Astrocyte (in vitro differentiated cells and primary cell): ENCODE results near the gene FOXP2. TPM values are rescaled to one million over a fixed set of nuclear protein-coding genes. Genes with fewer than 3 reads are reported as not detected.
"Not testable (repeated sequence)": the region's sequence is repeated elsewhere in the genome, so short reads cannot be mapped to it uniquely, and the experiment has no call there.

ENCODE experiments used
- DNase-seq: peaks from one replicate; pipeline ENCODE4 v3.0.0-alpha.2; 2010; ENCODE audit warnings: low read depth
- FAIRE-seq: peaks from 2 replicates; lab custom pipeline; 2011; peaks lifted over from hg19 to GRCh38; lab: Jason Lieb, UNC
- H2AFZ ChIP-seq: 2 replicates; pipeline ENCODE4 v1.6.0; 2012; ENCODE audit warnings: low read depth, low read length, inconsistent platforms
- H3K27ac ChIP-seq: 2 replicates; pipeline ENCODE4 v1.5.1; 2011; ENCODE audit warnings: low read depth, low read length, inconsistent platforms
- H3K27me3 ChIP-seq: 2 replicates; pipeline ENCODE4 v1.6.0; 2011; ENCODE audit warnings: low read length, inconsistent platforms; ENCODE audit not compliant: insufficient read depth
- H3K36me3 ChIP-seq: 2 replicates; pipeline ENCODE4 v1.5.1; 2011; ENCODE audit warnings: low read length, inconsistent platforms; ENCODE audit not compliant: insufficient read depth
- H3K4me1 ChIP-seq: 2 replicates; pipeline ENCODE4 v1.5.1; 2011; ENCODE audit warnings: low read length, inconsistent platforms; ENCODE audit not compliant: insufficient read depth
- H3K4me2 ChIP-seq: 2 replicates; pipeline ENCODE4 v1.6.0; 2012; ENCODE audit warnings: low read length, inconsistent platforms
- H3K4me3 ChIP-seq: 2 replicates; pipeline ENCODE4 v1.5.1; 2011; ENCODE audit warnings: low read depth, mild to moderate bottlenecking, low read length, inconsistent platforms; ENCODE audit not compliant: insufficient read depth
- H3K79me2 ChIP-seq: 2 replicates; pipeline ENCODE4 v1.6.0; 2012; ENCODE audit warnings: mild to moderate bottlenecking, low read length, inconsistent platforms; ENCODE audit not compliant: insufficient read depth
- H3K9ac ChIP-seq: 2 replicates; pipeline ENCODE4 v1.6.0; 2012; ENCODE audit warnings: mild to moderate bottlenecking, low read length, inconsistent platforms
- H3K9me3 ChIP-seq: 2 replicates; pipeline ENCODE4 v1.5.1; 2012; ENCODE audit warnings: low read depth, mild to moderate bottlenecking, low read length, inconsistent platforms; ENCODE audit not compliant: insufficient read depth
- H4K20me1 ChIP-seq: 2 replicates; pipeline ENCODE4 v1.6.0; 2012; ENCODE audit warnings: low read length, inconsistent platforms; ENCODE audit not compliant: insufficient read depth
- H3K27ac Mint-ChIP-seq: one replicate; pipeline ENCODE4 v1.8.0; 2021; ENCODE audit warnings: mild to moderate bottlenecking, mixed read lengths; ENCODE audit not compliant: unreplicated experiment
- H3K27me3 Mint-ChIP-seq: one replicate; pipeline ENCODE4 v1.8.0; 2021; ENCODE audit warnings: low read depth, mixed read lengths; ENCODE audit not compliant: unreplicated experiment
- H3K36me3 Mint-ChIP-seq: one replicate; pipeline ENCODE4 v1.8.0; 2021; ENCODE audit warnings: low read depth, mixed read lengths; ENCODE audit not compliant: unreplicated experiment
- H3K4me1 Mint-ChIP-seq: one replicate; pipeline ENCODE4 v1.8.0; 2021; ENCODE audit warnings: low read depth, mixed read lengths; ENCODE audit not compliant: unreplicated experiment
- H3K4me3 Mint-ChIP-seq: one replicate; pipeline ENCODE4 v1.8.0; 2021; ENCODE audit warnings: mild to moderate bottlenecking, moderate library complexity, mixed read lengths; ENCODE audit not compliant: unreplicated experiment
- H3K9me3 Mint-ChIP-seq: one replicate; pipeline ENCODE4 v1.8.0; 2021; ENCODE audit warnings: mild to moderate bottlenecking, mixed read lengths; ENCODE audit not compliant: unreplicated experiment
- EZH2 ChIP-seq: IDR thresholded peaks from 2 replicates; pipeline ENCODE4 v1.6.1; 2012; ENCODE audit warnings: mild to moderate bottlenecking, low read length, inconsistent platforms; ENCODE audit not compliant: insufficient read depth
- total RNA-seq: library from RNA; stranded (reverse); gene quantifications from 2 replicates; pipeline ENCODE4 v1.2.1, GENCODE V29; 2021
- TF ChIP-seq, protein P1 (sequence below): IDR thresholded peaks from 2 replicates; pipeline ENCODE4 v1.5.1; 2011; ENCODE audit warnings: low read depth, mild to moderate bottlenecking, inconsistent platforms, low read length, moderate library complexity; ENCODE audit not compliant: insufficient read depth

The FOXP2 gene
- total RNA-seq, 1 donor from 2014 or later = 3.4 TPM

DNA sequence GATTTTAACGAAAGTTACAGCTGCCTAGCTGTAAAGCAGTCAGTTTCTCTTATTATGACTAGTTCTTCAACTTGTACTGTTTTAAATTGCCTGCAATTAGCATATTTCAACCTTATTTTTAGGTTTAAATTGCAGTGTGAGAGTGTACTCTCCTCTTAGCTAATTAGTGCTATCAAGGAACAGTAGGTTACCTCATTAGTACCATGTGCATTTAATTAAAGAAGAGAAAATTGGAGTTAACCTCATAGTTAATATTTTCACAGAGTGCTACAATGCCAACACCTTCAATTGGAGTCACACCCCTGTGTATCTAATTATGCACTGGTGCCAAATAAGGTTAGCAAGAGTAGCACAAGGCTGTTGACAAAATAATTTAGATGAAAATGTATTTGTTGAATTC is 154.6 kb downstream of the FOXP2 start:
- Mint-ChIP-seq H3K9me3 (no peaks in the 10 kb centered on the region), H3K36me3 (no peaks in the 10 kb centered on the region), H3K4me1 (no peaks in the 10 kb centered on the region), H3K27me3 (no peaks in the 10 kb centered on the region), H3K4me3 (no peak overlapping the region), H3K27ac (no peak overlapping the region)
- H4K20me1 ChIP-seq = no peaks in the 10 kb centered on the region
- H3K9ac ChIP-seq = no peak overlapping the region
- H3K4me3 ChIP-seq = no peak overlapping the region
- H3K36me3 ChIP-seq = no peaks in the 10 kb centered on the region
- FAIRE-seq = no peak
- H3K27ac ChIP-seq = no peak overlapping the region
- no peaks in the 10 kb centered on the region for H3K79me2 ChIP-seq
- H2AFZ ChIP-seq = no peak overlapping the region
- no peak overlapping the region for H3K4me2 ChIP-seq
- DNase-seq = no peak
- no peaks in the 10 kb centered on the region for H3K4me1 ChIP-seq
- TF ChIP-seq, protein P1, sequence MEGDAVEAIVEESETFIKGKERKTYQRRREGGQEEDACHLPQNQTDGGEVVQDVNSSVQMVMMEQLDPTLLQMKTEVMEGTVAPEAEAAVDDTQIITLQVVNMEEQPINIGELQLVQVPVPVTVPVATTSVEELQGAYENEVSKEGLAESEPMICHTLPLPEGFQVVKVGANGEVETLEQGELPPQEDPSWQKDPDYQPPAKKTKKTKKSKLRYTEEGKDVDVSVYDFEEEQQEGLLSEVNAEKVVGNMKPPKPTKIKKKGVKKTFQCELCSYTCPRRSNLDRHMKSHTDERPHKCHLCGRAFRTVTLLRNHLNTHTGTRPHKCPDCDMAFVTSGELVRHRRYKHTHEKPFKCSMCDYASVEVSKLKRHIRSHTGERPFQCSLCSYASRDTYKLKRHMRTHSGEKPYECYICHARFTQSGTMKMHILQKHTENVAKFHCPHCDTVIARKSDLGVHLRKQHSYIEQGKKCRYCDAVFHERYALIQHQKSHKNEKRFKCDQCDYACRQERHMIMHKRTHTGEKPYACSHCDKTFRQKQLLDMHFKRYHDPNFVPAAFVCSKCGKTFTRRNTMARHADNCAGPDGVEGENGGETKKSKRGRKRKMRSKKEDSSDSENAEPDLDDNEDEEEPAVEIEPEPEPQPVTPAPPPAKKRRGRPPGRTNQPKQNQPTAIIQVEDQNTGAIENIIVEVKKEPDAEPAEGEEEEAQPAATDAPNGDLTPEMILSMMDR = no peak
- no peak for TF ChIP-seq EZH2
- no peaks in the 10 kb centered on the region for H3K9me3 ChIP-seq
- H3K27me3 ChIP-seq = no peaks in the 10 kb centered on the region

DNA sequence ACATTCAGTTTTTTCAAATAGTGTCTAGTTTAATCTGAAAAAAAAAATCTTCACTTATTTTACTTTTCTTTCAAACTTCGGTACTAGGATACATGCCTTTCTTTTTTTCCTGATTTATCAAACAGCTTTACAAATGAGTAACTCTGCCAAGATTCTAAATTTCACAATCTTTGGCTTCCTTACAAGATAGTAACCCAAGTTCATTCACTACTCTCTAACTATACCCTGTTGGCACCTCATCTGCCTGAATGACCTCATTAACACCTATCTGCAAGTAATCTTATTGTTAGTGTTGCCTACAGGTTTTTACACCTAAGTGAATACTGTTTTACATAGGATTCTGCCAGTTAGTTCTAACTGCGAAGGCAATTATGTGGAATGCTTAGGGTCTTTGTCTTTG is 159.8 kb downstream of the FOXP2 start:
- DNase-seq = peak; percentile 17
- Histone ChIP-seq H4K20me1 (no peaks in the 10 kb centered on the region), H3K79me2 (no peaks in the 10 kb centered on the region), H3K9me3 (no peaks in the 10 kb centered on the region), H3K36me3 (no peaks in the 10 kb centered on the region), H3K4me3 (no peak overlapping the region), H3K4me2 (no peak overlapping the region), H3K9ac (no peak overlapping the region), H2AFZ (no peak overlapping the region), H3K4me1 (no peaks in the 10 kb centered on the region), H3K27me3 (no peaks in the 10 kb centered on the region), H3K27ac (no peak overlapping the region)
- Mint-ChIP-seq H3K27ac (no peak overlapping the region), H3K9me3 (no peaks in the 10 kb centered on the region), H3K36me3 (no peaks in the 10 kb centered on the region), H3K4me3 (no peak overlapping the region), H3K4me1 (no peaks in the 10 kb centered on the region), H3K27me3 (no peaks in the 10 kb centered on the region)
- no peak for TF ChIP-seq EZH2
- TF ChIP-seq, protein P1 = no peak
- no peak for FAIRE-seq

DNA sequence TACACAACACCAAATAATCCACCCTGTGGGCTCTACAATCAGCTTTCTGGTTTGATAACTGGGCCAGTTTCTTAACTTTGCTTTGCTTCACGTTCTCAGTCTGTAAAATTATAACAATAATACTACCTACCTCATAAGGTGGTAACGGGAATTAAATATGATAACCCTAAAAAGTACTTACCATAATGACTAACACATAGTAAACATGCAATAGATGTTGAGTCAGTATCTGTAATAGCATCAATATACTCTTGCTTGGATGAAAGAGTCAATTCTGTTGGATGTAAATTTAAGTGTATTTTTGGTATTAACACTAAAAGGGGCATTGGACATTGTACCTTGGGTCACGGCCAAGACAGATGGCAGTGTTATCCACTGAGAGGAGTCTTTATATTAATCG is 160.5 kb downstream of the FOXP2 start:
- Histone ChIP-seq H2AFZ (no peak overlapping the region), H3K27ac (no peak overlapping the region), H3K4me1 (no peaks in the 10 kb centered on the region), H3K36me3 (no peaks in the 10 kb centered on the region), H3K4me3 (no peak overlapping the region), H3K79me2 (no peaks in the 10 kb centered on the region), H3K4me2 (no peak overlapping the region), H3K9ac (no peak overlapping the region), H4K20me1 (no peaks in the 10 kb centered on the region), H3K9me3 (no peaks in the 10 kb centered on the region), H3K27me3 (no peaks in the 10 kb centered on the region)
- Mint-ChIP-seq H3K4me3 (no peak overlapping the region), H3K36me3 (no peaks in the 10 kb centered on the region), H3K9me3 (no peaks in the 10 kb centered on the region), H3K27ac (no peak overlapping the region), H3K27me3 (no peaks in the 10 kb centered on the region), H3K4me1 (no peaks in the 10 kb centered on the region)
- FAIRE-seq = no peak
- TF ChIP-seq, protein P1 = no peak
- TF ChIP-seq EZH2 = no peak
- no peak for DNase-seq

DNA sequence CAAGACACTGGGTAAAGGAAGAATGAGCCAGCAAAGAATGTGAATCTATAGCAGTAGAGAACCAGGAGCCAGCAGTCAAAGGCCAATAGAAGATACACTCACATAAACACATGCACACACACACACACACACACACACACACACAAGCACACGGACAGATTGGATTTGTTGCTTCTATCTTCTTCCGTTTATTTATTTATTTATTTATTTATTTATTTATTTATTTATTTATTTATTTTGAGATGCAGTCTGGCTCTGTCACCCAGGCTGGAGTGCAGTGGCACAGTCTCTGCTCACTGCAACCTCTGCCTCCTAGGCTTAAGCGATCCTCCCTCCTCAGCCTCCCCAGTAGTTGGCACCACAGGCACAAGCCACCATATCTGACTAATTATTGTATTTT is 166.3 kb downstream of the FOXP2 start:
- not testable (repeated sequence) for H3K27ac ChIP-seq, H3K79me2 ChIP-seq, H3K27me3 Mint-ChIP-seq, H3K4me3 ChIP-seq, DNase-seq, H3K4me2 ChIP-seq, H3K4me3 Mint-ChIP-seq, H3K9me3 ChIP-seq, H3K27me3 ChIP-seq, H3K9me3 Mint-ChIP-seq, H3K27ac Mint-ChIP-seq, H3K36me3 Mint-ChIP-seq, H3K4me1 Mint-ChIP-seq, H3K4me1 ChIP-seq, H4K20me1 ChIP-seq, FAIRE-seq, H3K36me3 ChIP-seq, H3K9ac ChIP-seq, H2AFZ ChIP-seq
